K562 (cell line): Measurements from ENCODE around the gene SLC27A2. TPM values are rescaled to one million over a fixed set of nuclear protein-coding genes. Genes with fewer than 3 reads are reported as not detected.

Experiments used
- DNMT1 ChIP-seq: fragments of 450-650 bp; IDR thresholded peaks from 2 replicates; pipeline ENCODE4 v1.6.1; 2016; ENCODE audit warnings: antibody characterized with exemption, mild to moderate bottlenecking
- E2F1 ChIP-seq: sonication (generic); formaldehyde crosslinking; IDR thresholded peaks from 2 replicates; pipeline ENCODE4 v1.8.1; 2023; ENCODE audit warnings: mild to moderate bottlenecking, missing genetic modification reagents, moderate library complexity
- KAT8 ChIP-seq: fragments of 450-650 bp; IDR thresholded peaks from 2 replicates; pipeline ENCODE4 v1.6.1; 2016; ENCODE audit warnings: low read depth, mild to moderate bottlenecking
- MGA ChIP-seq: fragments of 450-650 bp; IDR thresholded peaks from 2 replicates; pipeline ENCODE4 v1.6.1; 2016; ENCODE audit warnings: mild to moderate bottlenecking, moderate library complexity
- MITF ChIP-seq: IDR thresholded peaks from 2 replicates; pipeline ENCODE4 v1.6.1; 2014; ENCODE audit warnings: antibody characterized with exemption
- PRPF4 ChIP-seq: fragments of 200-400 bp; formaldehyde crosslinking; IDR thresholded peaks from one replicate; pipeline ENCODE4 v1.6.1; 2017; ENCODE audit warnings: low read length, low read depth, mild to moderate bottlenecking; ENCODE audit not compliant: insufficient read depth, poor library complexity, severe bottlenecking
- SMAD2 ChIP-seq: fragments of 150-350 bp; IDR thresholded peaks from 2 replicates; pipeline ENCODE4 v1.6.1; 2014; ENCODE audit warnings: low read depth, mild to moderate bottlenecking, low read length
- TEAD1 ChIP-seq, 2 experiments: fragments of 450-650 bp in 1 of 2; sonication (generic) in 1 of 2; formaldehyde crosslinking; IDR thresholded peaks; 2 replicates each; pipeline versions ENCODE4 v1.4.0 to v1.8.0; 2020 to 2022; ENCODE audit warnings: mild to moderate bottlenecking in 2 of 2, missing genetic modification reagents in 1 of 2
- TEAD4 ChIP-seq, 2 experiments: sonication (generic) in 1 of 2; formaldehyde crosslinking in 1 of 2; IDR thresholded peaks; 2 replicates each; pipeline versions ENCODE4 v1.6.1 to v1.8.0; 2012 to 2022; ENCODE audit warnings: borderline replicate concordance in 1 of 2, inconsistent platforms in 1 of 2, low read length in 1 of 2, mild to moderate bottlenecking in 1 of 2, missing genetic modification reagents in 1 of 2
- ZNF280B ChIP-seq: fragments of 250-450 bp; sonication (Bioruptor Pico); IDR thresholded peaks from 2 replicates; pipeline ENCODE4 v1.5.1; 2021; ENCODE audit warnings: mild to moderate bottlenecking
- polyA plus RNA-seq, 8 experiments: library from polyadenylated mRNA; depleted of rRNA in 4 of 8; stranded (reverse) in 5 of 8; unstranded in 3 of 8; fragments of >200 nt; fragmentation: Nextera tagmentation in 2 of 8; fragmentation: Illumina TruSeq in 1 of 8; extraction: Ambion mirVana in 2 of 8; extraction: Trizol in 1 of 8; gene quantifications; 2 replicates each; pipeline versions ENCODE4 v1.2.1 to v1.2.3, GENCODE V29; 2011 to 2014; ENCODE audit warnings: inconsistent platforms in 1 of 8, missing spikeins in 1 of 8
- total RNA-seq, 7 experiments: library from RNA; depleted of rRNA in 6 of 7; stranded (reverse); fragments of >200 nt in 6 of 7; fragmentation: Illumina TruSeq in 2 of 7; extraction: Trizol in 2 of 7; gene quantifications; 2 replicates each; pipeline versions ENCODE4 v1.2.1 to v1.2.3, GENCODE V29; 2011 to 2021; ENCODE audit warnings: low replicate concordance in 1 of 7

The SLC27A2 gene
- total and polyA plus RNA-seq, 9 of the 15 experiments (the other 6 are each of a cell fraction or from before 2014, with no cell fraction given): 4.9 to 38.0 (median 22.7) TPM

GRCh38 chr15:50247819-50248655 is 66.0 kb downstream of the SLC27A2 start (continued):
- TF ChIP-seq MGA: peak; percentile 76; the same call in 1 of the 2 replicates
- TF ChIP-seq SMAD2: no peak
- TF ChIP-seq TEAD4 (IDR thresholded peaks at IDR 0.05; ENCODE audit: low read length): no peak
- no peak for TF ChIP-seq TEAD4 (CRISPR knock-in tag; IDR thresholded peaks at IDR 0.05; ENCODE audit: borderline replicate concordance)
- no peak for TF ChIP-seq E2F1
- TF ChIP-seq MITF: no peak
- TF ChIP-seq DNMT1: no peak
- TF ChIP-seq KAT8: no peak
- no peak for TF ChIP-seq TEAD1 (CRISPR knock-in tag; IDR thresholded peaks at IDR 0.05)
- TF ChIP-seq PRPF4: no peak
- no peak for TF ChIP-seq ZNF280B
